ENCODE results near the gene TEX101.
A peak's percentile ranks its signal among the peaks of the same experiment; 100 is the strongest.
"Not testable (repeated sequence)": the region's sequence is repeated elsewhere in the genome, so short reads cannot be mapped to it uniquely, and the experiment has no call there.

TEX101 gene

GRCh38 chr19:43414554-43414953 is at the start of gene TEX101:
TSS of gene TEX101 (plus strand) at chr19:43414890. CDS start at chr19:43415920, 1,030 bp downstream.
- no peak for DNase-seq

DNA sequence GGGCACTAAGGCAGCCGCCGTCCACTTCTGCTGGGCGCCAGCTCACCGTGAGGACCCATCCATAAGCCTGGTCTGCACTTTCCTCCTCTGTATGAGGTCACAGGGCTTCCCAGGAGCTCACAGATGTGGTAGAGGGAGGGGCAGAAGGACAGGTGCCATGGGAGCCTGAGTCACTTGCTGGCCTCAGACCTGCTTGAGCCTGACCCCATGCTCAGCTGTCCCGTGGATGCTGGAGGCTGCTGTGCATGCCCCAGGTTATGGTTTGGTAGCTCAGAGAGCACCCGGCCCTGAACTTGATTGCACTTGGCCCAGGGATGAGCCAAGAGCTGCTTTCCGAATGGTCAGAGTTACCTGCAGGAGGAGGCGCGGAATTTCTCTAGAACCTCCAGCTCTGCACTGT is 49.0 kb upstream of the TEX101 start:
- not testable (repeated sequence) for DNase-seq

GRCh38 chr19:43367822-43368221 is 46.9 kb upstream of the TEX101 start:
- DNase-seq = no peak

DNA sequence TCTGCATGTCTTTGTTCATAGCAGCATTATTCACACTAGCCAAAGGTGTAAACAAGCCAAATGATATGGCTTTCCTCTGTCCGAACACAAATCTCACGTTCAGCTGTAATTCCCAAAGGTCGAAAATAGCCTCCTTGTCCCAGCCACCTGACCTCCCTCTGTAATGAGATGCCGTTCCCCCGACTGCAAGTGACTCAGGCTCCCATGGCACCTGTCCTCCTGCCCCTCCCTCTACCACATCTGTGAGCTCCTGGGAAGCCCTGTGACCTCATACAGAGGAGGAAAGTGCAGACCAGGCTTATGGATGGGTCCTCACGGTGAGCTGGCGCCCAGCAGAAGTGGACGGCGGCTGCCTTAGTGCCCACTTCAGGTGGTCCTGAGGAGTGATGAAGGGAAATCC is 45.8 kb upstream of the TEX101 start:
- DNase-seq = not testable (repeated sequence)

- no peak for DNase-seq
Observed at GRCh38 chr19:43371909-43372308, 42.8 kb upstream of the TEX101 start.

DNA sequence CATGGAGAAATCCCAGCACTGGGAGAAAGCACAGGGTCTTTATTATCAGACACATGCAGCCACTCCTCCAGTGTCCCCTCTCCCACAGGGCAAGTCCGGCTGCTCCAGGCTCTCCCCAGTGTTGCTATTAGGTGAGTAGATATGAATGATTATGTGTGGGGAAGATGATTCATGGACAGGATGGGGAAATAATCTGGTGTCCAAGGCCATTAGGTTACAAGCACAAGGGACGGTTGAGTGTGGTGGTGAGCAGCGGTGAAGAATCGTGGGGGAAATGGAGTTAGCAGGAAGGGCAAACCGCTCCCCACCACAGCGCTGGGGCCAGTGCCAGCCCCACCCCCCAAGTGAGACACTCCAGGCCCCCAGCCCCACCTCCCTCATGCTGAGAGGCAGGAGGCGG is 42.2 kb upstream of the TEX101 start:
- DNase-seq = no peak

DNA sequence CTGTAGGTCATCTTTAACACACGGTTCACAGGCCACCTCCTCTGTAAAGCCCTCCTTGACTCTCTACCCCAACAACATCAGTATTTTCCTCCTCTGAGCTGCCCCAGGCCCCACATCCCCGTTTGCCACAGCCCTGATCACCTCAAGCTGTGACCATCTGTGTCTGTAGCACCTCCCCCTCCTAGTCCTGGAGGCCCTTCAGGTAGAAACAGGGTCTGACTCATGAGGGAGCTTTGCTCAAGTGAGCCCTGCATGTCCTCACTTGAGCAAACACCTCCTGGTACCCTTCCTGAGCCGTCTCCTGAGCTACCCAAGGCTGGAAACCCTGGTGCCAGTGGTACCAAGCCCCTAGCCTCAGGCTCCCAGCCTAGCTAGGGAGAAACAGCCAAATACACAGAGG is 37.1 kb upstream of the TEX101 start:
- DNase-seq = not testable (repeated sequence)

GRCh38 chr19:43380008-43380407 is 34.7 kb upstream of the TEX101 start:
- no peak for DNase-seq

GRCh38 chr19:43380771-43381386 is 33.8 kb upstream of the TEX101 start:
- DNase-seq = no peak

- not testable (repeated sequence) for DNase-seq
Observed at GRCh38 chr19:43382586-43383216, 32.0 kb upstream of the TEX101 start.

DNA sequence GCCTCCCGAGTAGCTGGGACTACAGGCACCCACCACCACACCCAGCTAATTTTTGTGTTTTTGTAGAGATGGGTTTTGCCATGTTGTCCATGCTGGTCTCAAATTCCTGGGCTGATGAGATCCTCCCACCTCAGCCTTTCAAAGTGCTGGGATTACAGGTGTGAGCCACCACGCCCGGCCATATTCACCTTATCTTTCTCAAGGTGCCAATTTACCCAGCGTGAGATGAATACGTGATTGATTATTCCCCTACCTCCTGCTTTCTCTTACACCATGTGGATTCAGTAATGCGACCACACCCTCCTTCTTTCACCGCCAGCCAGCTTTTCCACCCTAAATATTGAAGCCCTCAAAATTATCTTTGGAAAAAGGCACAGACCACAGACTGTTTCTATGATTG is 31.4 kb upstream of the TEX101 start:
- DNase-seq = not testable (repeated sequence)

GRCh38 chr19:43383759-43384158 is 30.9 kb upstream of the TEX101 start:
- DNase-seq = not testable (repeated sequence)

DNA sequence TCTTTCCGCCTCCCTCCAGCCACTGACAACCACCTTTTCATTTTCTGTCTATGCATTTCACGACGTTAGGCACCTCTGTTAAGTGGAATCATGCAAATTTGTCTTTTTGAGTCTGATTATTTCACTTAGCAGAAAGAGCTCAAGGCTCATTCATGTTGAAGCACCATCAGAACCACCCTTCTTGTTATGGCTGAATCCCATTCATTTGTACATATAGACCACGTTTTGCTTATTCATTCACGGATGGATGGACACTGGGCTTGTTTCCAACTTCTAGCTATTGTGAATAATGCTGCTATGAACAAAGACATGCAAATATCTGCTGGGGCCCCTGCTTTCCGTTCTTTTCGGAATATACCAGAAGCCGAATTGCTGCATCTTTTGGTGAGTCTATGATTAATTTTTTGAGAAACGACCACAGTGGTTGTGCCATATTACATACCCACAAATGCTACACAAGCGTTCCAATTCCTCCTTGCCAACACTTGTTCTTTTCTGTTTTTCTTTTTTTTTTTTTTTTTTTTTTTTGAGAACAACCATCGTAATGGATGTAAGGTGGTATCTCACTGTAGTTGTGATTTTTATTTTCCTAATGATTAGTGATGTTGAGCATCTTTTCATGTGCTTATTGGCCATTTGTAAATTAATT is 23.7 kb upstream of the TEX101 start:
- peak; percentile 89 for DNase-seq

DNA sequence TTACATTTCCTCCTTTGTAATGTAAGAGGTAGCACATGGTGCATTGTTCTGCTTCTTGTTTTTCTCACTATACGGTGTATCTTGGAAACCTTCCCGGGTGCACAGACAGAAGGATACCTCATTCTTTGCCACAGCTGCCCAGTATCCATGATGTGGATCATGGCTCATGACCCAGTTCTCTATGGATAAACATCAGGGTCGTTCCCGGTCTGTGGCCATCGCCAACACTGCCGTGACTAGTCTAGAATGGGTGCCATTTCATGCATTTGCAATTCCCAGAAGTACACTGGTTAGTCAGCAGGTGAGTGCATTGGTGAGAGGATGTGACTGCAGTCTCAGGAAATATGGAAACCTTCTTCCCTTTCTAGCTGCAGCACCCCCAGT is 23.1 kb upstream of the TEX101 start:
- DNase-seq = not testable (repeated sequence)

DNA sequence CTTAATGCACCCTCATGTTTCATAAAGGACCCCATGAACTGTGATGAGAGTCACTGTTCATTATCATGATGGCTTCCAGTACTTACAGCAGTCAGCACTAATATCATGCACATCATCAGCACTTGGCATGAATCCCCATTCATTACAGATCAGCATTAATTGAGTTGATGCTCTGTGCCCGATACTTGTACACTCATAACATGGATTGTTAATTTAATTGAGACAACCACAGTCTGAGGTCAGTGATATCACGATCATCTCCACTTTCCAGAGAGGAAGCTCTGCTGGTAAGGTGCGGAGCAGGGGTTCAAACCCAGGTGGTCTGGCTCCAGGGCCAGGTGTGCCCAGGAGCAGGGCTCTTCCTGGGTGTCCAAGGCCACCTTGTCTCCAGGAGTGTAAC is 21.2 kb upstream of the TEX101 start:
- DNase-seq = not testable (repeated sequence)

DNA sequence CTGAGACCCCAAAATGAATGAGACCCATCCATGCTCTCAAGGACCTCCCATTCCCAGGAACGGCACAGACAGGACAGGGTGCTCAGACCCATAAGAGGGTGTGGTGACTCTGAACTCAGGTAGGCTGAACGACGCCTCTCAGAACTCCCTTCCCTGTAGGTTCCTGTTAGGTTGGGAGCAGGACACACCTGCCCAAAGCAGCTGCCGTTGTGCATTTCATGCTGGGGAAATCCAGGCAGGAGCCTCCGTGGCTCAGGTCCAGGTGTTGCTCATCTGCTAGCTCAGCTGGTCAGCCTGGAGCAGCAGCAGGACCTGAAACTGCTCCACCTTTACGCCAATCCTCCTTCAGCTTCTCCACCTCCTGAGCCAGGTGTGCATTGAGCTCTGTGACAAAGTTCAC is 19.1 kb upstream of the TEX101 start:
- DNase-seq = no peak

DNA sequence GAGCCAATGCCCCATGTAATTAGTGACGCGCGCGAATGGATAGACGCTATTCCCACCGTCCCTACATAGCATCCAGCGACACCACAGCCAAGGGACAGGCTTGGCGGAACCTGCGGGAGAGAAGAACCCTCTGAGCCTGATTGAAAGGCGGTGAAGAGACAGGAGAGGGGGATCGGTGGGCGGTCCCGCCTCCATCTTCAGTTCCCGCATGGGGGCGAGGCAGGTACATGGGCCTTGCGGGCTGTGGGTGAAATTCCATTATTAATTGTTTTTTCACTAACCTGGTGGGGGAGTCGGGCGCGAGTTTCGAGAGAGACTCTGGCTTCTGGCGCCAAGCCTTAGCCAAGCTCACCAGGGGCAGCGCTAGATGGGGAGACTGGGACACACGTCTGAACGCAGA is 8.4 kb upstream of the TEX101 start:
- DNase-seq = no peak

- DNase-seq = no peak
Observed at GRCh38 chr19:43407416-43408005, 7.2 kb upstream of the TEX101 start.

DNA sequence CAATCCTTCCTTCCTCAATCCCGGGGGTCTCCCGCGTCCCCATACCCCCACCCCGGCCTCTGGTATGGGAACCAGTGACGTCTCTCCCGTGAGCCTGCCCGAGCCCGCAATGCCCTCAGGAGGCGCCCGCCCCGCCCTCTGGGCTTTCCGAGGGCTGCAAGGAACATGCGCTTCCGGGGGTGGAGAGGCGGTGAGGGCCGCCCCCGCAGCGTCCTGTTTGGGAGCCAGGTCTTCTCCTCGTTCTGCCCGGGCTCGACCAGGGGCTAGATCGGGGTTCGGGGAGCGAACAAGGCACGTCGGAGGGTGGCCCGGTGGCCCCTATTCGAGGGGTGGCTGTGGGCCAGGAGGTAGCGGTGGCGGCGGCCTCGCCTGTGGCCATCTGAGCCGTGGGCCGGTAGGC is 6.6 kb upstream of the TEX101 start:
- DNase-seq = no peak

GRCh38 chr19:43409415-43409814 is 5.3 kb upstream of the TEX101 start:
- DNase-seq = no peak

DNA sequence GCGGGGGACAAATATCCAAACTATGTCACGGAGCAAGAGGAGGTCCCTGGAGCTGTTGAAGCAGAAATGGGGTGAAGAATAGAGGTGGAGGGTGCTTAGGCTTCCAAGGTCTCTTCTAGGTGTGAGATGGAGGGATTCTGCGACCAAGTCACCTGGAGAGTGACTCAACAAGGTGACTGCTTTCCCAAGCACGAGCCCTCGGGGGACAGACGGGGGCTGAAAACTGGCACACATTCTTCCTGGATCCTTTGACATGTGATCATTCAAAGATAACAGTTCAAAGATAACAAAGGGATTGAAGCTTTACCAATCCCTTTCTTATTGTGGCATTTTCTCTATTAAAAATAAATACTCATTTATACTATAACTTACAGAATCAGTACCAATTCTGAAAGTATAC is 2.2 kb upstream of the TEX101 start:
- DNase-seq = no peak

DNA sequence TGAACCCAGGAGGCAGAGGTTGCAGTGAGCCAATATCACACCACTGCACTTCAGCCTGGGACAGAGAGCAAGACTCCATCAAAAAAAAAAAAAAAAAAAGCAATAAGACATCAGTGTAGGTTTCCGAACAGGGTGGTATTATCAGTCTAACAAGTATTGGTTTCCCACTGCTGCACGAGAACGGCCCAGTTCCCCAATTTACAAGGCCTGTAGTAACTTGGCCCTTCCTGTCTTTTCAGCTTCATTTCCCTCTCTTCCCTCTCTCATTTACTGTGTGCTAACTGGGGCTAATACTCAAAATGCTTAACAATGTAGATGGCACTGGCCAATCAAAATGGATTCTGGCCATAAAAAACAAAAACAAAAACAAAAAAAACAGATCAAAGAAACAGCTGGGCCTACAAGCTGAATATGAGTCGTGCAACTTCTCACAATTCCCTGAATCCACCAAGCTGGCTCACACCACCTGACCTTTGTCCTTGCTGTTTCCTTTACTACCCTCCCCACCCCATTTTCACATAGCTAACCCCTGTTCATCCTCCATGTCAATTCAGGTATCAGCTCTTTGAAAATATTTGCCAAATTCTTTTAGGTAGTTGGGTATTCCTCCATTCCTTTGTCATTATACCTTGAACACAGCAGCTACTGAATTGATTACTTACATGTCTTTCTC is 2.4 kb downstream of the TEX101 start:
- DNase-seq = no peak

DNA sequence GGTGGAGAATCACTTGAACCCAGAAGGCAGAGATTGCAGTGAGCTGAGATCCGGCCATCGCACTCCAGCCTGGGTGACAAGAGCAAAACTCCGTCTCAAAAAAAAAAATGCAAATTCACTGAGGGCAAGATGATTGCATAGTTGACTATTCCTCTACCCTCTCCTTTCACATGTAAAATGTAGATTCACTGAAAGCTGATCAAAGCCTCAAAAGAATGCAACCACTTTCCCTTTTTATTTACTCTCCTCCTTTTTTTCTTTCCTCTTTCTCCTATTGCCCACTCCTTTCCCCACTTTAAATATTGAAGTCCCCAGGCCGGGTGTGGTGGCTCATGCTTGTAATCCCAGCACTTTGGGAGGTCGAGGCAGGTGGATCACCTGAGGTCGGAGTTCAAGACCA is 6.3 kb downstream of the TEX101 start:
- DNase-seq = no peak
